ENCODE results near the gene OPCML. TPM values are rescaled to one million over a fixed set of nuclear protein-coding genes. Genes with fewer than 3 reads are reported as not detected.

Gene OPCML
- total and polyA plus RNA-seq, 9 donors = 0.59 to 3.5 (median 1.5) TPM

DNA sequence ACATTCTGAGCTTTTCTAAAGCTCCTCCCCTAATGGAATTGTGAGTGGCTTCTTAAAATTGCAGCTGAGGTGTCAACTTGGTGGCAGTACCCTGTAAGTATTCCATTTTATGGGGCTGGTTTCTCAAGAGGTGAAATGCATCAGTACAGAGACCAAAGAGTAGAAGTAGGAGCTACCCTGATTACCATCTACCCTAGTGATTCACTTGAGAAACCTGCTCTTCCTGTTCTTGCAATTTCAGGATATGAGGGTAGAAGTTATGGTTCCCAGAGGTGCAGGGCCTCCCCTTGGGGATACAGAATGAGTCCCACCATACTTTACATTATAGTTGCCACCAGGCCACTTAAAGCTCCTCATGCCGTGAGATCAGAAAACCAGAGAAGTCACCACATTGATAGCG lies 944.6 kb downstream of the OPCML start:
- H3K27me3 ChIP-seq (ENCODE audit: control insufficient read depth, insufficient read depth, low read length) = no peaks in the 10 kb centered on the region
- DNase-seq = no peak
- peaks cover 11% of the 10 kb centered on the region for H3K4me1 ChIP-seq (ENCODE audit: control insufficient read depth, insufficient read depth, low read length)
- H3K36me3 ChIP-seq (ENCODE audit: control insufficient read depth, insufficient read depth, low read length) = no peaks in the 10 kb centered on the region
- no peaks in the 10 kb centered on the region for H3K9me3 ChIP-seq (replicated peaks; ENCODE audit: control insufficient read depth, low read depth, low read length)
- H3K4me3 ChIP-seq (ENCODE audit: low read length) = no peak overlapping the region
- H3K27ac ChIP-seq (ENCODE audit: low read length) = no peak overlapping the region
- WGBS (ENCODE audit: insufficient coverage) = no CpG with 5 or more reads among the region's 2 CpGs

DNA sequence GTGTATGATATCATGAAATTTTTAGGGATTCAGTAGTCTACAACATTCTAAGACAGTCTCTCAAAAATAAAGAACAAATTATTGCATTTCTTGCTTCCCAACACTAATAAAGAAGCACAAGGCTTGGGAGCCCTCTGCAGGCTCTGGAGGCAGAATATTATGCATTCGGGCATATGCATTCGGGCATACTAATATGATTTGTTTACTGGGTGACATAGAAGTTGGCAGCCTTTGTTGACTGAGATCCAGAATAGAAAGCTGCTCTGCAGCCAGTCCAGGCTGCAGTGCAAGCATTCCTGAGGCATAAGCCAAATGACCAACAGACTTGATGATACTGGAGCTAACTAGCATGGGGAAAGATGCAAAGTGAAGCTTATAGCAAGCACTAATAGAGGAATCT lies 945.5 kb downstream of the OPCML start:
- Histone ChIP-seq H3K4me3 (ENCODE audit: low read length) (no peak overlapping the region), H3K27ac (ENCODE audit: low read length) (no peak overlapping the region), H3K27me3 (ENCODE audit: control insufficient read depth, insufficient read depth, low read length) (no peaks in the 10 kb centered on the region), H3K4me1 (ENCODE audit: control insufficient read depth, insufficient read depth, low read length) (peaks cover 11% of the 10 kb centered on the region), H3K36me3 (ENCODE audit: control insufficient read depth, insufficient read depth, low read length) (no peaks in the 10 kb centered on the region), H3K9me3 (replicated peaks; ENCODE audit: control insufficient read depth, low read depth, low read length) (no peaks in the 10 kb centered on the region)
- 80% methylated on average over 2 of the region's 2 CpGs for WGBS (ENCODE audit: insufficient coverage)
- peak; percentile 77 for DNase-seq

DNA sequence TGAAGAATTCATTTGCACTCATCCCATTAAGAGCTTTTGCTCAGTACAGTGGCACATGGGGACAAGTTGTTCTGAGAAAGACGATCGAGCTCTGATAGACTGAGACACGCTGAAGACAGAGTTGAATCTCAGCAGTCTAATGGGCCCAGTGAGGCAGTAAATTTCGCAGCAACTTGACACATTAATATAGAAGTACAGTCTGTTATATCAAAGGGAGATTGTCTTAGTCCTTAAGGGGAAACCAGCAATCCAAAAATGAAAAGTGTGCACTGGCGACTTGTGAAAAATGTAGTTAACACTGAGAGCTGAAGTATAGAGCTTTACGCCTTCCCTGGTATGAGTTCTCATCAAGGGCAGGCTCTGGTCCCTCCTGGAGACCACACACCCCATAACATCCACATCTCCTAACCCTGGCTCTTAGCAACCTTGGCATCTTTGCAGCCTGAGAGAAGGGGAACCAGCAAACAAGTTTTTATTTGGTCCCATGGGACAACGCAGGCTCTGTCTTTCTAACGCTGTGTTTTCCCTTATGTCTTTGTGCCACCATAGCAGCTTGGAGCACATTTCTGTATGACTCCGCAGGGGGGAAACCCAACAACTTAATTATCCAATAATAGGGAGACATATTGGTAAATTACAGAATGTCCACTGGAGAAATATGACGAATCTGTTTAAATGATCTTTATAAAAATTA lies 952.5 kb downstream of the OPCML start:
- no peaks in the 10 kb centered on the region for H3K27me3 ChIP-seq (ENCODE audit: control insufficient read depth, insufficient read depth, low read length)
- no peak overlapping the region for H3K27ac ChIP-seq (ENCODE audit: low read length)
- H3K4me3 ChIP-seq (ENCODE audit: low read length) = no peak overlapping the region
- H3K4me1 ChIP-seq (ENCODE audit: control insufficient read depth, insufficient read depth, low read length) = no peaks in the 10 kb centered on the region
- 58% methylated on average over 4 of the region's 10 CpGs for WGBS (ENCODE audit: insufficient coverage)
- no peak for DNase-seq
- no peaks in the 10 kb centered on the region for H3K36me3 ChIP-seq (ENCODE audit: control insufficient read depth, insufficient read depth, low read length)
- no peaks in the 10 kb centered on the region for H3K9me3 ChIP-seq (replicated peaks; ENCODE audit: control insufficient read depth, low read depth, low read length)

DNA sequence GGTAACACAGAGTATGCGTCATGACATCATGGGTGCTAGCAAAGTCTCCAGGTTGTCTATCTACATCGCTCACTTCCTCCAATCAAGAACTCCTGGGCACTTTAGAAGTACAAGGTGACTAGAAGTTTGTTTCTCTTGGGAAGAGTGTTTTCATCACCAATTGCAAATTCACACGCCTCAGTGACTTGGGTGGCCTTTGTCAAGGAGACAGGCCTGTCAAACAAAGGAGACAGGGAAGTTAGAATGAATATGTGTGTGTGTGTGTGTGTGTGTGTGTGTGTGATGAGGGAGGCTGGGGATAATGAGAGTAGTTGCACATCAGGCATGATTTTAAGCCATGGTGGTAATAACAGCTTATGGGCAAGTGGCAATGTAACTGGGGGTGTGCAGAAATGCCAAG lies 953.2 kb downstream of the OPCML start:
- Histone ChIP-seq H3K4me3 (ENCODE audit: low read length) (no peak overlapping the region), H3K27me3 (ENCODE audit: control insufficient read depth, insufficient read depth, low read length) (no peaks in the 10 kb centered on the region), H3K4me1 (ENCODE audit: control insufficient read depth, insufficient read depth, low read length) (no peaks in the 10 kb centered on the region), H3K36me3 (ENCODE audit: control insufficient read depth, insufficient read depth, low read length) (no peaks in the 10 kb centered on the region), H3K27ac (ENCODE audit: low read length) (no peak overlapping the region), H3K9me3 (replicated peaks; ENCODE audit: control insufficient read depth, low read depth, low read length) (no peaks in the 10 kb centered on the region)
- DNase-seq = no peak
- WGBS (ENCODE audit: insufficient coverage) = 100% methylated on average over 1 of the region's 3 CpGs

DNA sequence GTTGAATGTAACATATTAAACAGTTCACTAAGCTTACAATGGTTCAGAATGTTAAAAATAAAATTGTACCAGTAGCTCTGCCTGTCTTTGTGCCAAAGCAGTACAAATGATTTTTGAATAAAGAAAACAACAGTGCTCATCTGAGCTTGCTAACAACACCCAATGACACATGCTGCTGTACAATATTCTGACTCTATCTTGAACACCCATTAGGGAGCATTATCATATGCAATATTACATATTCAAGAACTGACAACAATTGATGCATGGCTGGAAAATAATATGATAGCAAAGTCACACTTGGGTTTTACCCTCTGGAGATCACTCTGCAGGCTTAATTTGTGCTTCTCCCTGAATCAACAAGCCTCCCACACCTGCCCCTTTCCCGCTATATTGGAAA lies 953.7 kb downstream of the OPCML start:
- Histone ChIP-seq H3K27me3 (ENCODE audit: control insufficient read depth, insufficient read depth, low read length) (no peaks in the 10 kb centered on the region), H3K9me3 (replicated peaks; ENCODE audit: control insufficient read depth, low read depth, low read length) (no peaks in the 10 kb centered on the region), H3K36me3 (ENCODE audit: control insufficient read depth, insufficient read depth, low read length) (no peaks in the 10 kb centered on the region), H3K4me1 (ENCODE audit: control insufficient read depth, insufficient read depth, low read length) (no peaks in the 10 kb centered on the region), H3K4me3 (ENCODE audit: low read length) (no peak overlapping the region), H3K27ac (ENCODE audit: low read length) (no peak overlapping the region)
- no peak for DNase-seq
- WGBS (ENCODE audit: insufficient coverage) = no CpG with 5 or more reads among the region's 1 CpG

DNA sequence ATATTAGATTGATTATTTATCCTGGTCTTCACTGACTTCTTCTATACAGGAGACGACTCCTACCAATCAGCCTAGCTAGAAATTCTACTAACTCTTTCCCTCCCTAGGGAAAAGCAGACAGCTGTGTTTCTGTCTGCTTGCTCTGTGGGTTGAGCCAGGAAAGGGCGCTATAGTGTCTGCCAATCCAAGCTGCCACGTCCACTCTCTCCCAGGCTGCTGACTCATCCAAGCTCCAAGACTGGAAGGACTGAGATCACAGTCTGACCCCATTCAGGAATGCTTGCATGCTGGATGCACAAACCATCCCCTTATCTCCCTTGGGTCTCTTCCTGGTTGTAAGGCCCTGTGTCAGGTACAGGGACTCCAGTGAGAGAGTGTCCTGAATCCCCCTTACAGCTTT lies 955.6 kb downstream of the OPCML start:
- Histone ChIP-seq H3K9me3 (replicated peaks; ENCODE audit: control insufficient read depth, low read depth, low read length) (no peaks in the 10 kb centered on the region), H3K4me3 (ENCODE audit: low read length) (no peak overlapping the region), H3K27me3 (ENCODE audit: control insufficient read depth, insufficient read depth, low read length) (no peaks in the 10 kb centered on the region), H3K4me1 (ENCODE audit: control insufficient read depth, insufficient read depth, low read length) (no peaks in the 10 kb centered on the region), H3K27ac (ENCODE audit: low read length) (no peak overlapping the region), H3K36me3 (ENCODE audit: control insufficient read depth, insufficient read depth, low read length) (no peaks in the 10 kb centered on the region)
- 50% methylated on average over 2 of the region's 3 CpGs for WGBS (ENCODE audit: insufficient coverage)
- DNase-seq = peak; percentile 16

DNA sequence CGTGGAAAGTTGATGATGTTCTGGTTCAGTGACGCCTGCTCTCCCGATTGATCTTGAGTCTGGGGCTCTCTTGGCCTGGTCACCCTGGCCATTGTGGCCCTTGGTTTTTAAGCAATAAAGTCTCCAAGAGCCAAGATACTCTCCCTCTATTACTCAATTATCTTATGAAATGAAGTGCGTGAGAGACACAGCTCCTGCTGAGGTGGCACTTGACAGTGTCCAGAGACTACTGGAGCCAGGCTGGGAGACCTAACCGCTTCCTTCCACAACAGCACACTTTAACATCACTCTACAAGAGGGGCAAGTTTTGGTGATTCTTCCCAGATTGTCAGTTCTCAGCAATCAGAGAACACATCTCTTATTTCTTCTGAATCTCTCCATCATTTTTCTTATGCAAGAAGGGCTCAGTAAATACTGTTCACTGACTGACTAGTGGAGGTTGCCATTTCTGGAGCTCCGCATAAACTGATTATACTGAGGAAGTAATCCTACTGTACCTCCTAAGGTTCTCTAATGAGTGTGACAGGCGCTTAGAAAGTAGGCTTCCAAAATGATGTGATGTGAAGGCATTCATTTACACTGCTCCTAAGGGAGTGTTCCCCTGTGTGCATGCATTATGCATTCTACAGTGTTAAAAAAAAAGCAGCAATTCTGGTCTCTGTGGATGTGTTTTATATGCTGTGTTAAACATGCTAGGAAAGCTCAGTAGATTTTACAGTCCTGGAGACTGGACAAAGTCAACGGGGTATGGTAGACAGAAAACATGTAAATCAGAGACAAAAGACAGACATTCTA lies 968.0 kb downstream of the OPCML start:
- Histone ChIP-seq H3K27ac (ENCODE audit: low read length) (no peak overlapping the region), H3K27me3 (ENCODE audit: control insufficient read depth, insufficient read depth, low read length) (no peaks in the 10 kb centered on the region), H3K9me3 (replicated peaks; ENCODE audit: control insufficient read depth, low read depth, low read length) (peaks cover 3% of the 10 kb centered on the region), H3K36me3 (ENCODE audit: control insufficient read depth, insufficient read depth, low read length) (no peaks in the 10 kb centered on the region), H3K4me1 (ENCODE audit: control insufficient read depth, insufficient read depth, low read length) (no peaks in the 10 kb centered on the region), H3K4me3 (ENCODE audit: low read length) (no peak overlapping the region)
- DNase-seq = no peak
- WGBS (ENCODE audit: insufficient coverage) = 76% methylated on average over 3 of the region's 8 CpGs

DNA sequence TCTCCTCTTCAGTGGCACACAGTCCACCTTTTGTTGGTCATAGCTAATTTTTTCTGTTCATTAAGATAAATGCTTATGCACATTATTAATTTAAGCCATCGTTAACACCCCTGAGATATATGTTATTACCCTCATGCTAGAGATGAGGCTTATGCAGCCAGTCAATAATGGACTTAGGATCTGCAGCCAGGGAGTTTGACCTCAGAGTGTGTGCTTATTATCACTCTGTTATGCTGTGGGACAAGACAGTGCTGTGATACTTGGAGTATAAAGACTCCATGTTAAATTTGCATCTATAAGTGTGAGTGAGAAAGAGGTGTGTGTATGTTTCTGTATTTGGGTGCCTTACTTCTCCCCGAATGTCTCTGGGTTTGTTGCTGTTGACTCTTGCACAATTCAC lies 969.3 kb downstream of the OPCML start:
- WGBS (ENCODE audit: insufficient coverage) = no CpG with 5 or more reads among the region's 2 CpGs
- H3K36me3 ChIP-seq (ENCODE audit: control insufficient read depth, insufficient read depth, low read length) = no peaks in the 10 kb centered on the region
- no peak overlapping the region for H3K27ac ChIP-seq (ENCODE audit: low read length)
- H3K9me3 ChIP-seq (replicated peaks; ENCODE audit: control insufficient read depth, low read depth, low read length) = no peaks in the 10 kb centered on the region
- no peaks in the 10 kb centered on the region for H3K4me1 ChIP-seq (ENCODE audit: control insufficient read depth, insufficient read depth, low read length)
- no peak overlapping the region for H3K4me3 ChIP-seq (ENCODE audit: low read length)
- no peaks in the 10 kb centered on the region for H3K27me3 ChIP-seq (ENCODE audit: control insufficient read depth, insufficient read depth, low read length)
- DNase-seq = no peak

DNA sequence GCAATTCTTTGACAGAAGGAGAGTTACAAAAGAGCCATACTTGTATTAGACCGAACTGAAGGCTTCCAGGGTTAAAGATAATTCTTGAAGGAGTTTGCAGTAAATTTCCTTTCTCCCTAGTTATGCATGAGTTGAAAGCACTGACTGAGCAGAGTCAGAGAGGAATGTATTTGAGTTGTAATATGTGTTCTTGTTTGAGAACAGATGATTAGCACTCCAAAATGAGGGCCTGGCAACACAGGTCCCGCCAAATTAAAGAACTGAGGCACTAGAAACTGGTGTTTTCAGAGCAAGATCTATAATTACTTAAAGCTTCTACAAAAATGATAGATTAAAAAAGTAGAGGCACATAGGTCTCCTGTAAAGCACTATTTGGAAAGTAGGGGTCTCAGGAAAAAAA lies 970.4 kb downstream of the OPCML start:
- Histone ChIP-seq H3K36me3 (ENCODE audit: control insufficient read depth, insufficient read depth, low read length) (no peaks in the 10 kb centered on the region), H3K4me3 (ENCODE audit: low read length) (no peak overlapping the region), H3K27me3 (ENCODE audit: control insufficient read depth, insufficient read depth, low read length) (no peaks in the 10 kb centered on the region), H3K27ac (ENCODE audit: low read length) (no peak overlapping the region), H3K4me1 (ENCODE audit: control insufficient read depth, insufficient read depth, low read length) (no peaks in the 10 kb centered on the region), H3K9me3 (replicated peaks; ENCODE audit: control insufficient read depth, low read depth, low read length) (no peaks in the 10 kb centered on the region)
- WGBS (ENCODE audit: insufficient coverage) = no CpG with 5 or more reads among the region's 2 CpGs
- no peak for DNase-seq

DNA sequence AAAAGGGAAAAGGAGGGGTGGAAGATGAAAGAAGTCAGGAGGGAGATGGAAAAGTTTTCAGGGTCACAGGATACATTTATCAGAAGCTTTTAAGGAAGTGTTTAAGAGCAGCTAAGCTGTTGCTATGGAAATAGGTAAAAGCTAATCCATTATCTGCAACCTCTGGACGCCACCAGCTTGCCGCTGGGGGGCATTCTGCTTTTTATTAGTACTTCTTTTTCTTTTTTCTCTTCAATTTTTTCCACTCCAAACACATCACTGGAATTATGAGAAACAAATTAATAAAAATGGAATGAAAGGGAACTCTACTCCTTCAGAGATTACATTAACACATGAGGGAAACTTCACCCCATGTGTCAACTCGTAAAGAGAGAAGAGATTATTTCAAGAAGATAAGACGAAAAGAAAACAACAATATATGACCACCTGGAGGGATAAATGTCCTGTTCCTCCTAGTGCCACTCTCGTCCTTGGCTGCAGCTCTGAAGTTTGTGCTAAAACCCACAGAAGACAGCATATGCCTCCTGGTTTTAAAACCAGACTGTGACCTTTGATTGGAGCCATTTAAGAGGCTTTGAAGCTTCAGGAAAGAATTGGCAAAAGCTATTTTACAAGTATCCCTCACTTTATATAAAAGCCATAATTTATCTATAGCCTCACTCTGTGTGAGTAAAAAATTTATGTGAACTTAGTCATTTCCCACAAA lies 972.8 kb downstream of the OPCML start:
- Histone ChIP-seq H3K36me3 (ENCODE audit: control insufficient read depth, insufficient read depth, low read length) (no peaks in the 10 kb centered on the region), H3K27me3 (ENCODE audit: control insufficient read depth, insufficient read depth, low read length) (no peaks in the 10 kb centered on the region), H3K4me3 (ENCODE audit: low read length) (no peak overlapping the region), H3K9me3 (replicated peaks; ENCODE audit: control insufficient read depth, low read depth, low read length) (no peaks in the 10 kb centered on the region), H3K27ac (ENCODE audit: low read length) (no peak overlapping the region), H3K4me1 (ENCODE audit: control insufficient read depth, insufficient read depth, low read length) (no peaks in the 10 kb centered on the region)
- no peak for DNase-seq
- whole genome bisulfite sequencing (ENCODE audit: insufficient coverage) = no CpG with 5 or more reads among the region's 5 CpGs

Data from muscle of leg (tissue), 11 donors.